Stimulated activated CD4-positive, alpha-beta T cell treated with anti-CD3 and anti-CD28 coated beads, Interleukin-1b, Interleukin-23, amount 100 ng/mL, for 48 hours (primary cell): ENCODE results near the gene SERINC5.
"Not testable (repeated sequence)": the region's sequence is repeated elsewhere in the genome, so short reads cannot be mapped to it uniquely, and the experiment has no call there.

Source experiments
- DNase-seq: peaks from one replicate; pipeline ENCODE4 v3.0.0-alpha.2; 2020

SERINC5 gene

DNA sequence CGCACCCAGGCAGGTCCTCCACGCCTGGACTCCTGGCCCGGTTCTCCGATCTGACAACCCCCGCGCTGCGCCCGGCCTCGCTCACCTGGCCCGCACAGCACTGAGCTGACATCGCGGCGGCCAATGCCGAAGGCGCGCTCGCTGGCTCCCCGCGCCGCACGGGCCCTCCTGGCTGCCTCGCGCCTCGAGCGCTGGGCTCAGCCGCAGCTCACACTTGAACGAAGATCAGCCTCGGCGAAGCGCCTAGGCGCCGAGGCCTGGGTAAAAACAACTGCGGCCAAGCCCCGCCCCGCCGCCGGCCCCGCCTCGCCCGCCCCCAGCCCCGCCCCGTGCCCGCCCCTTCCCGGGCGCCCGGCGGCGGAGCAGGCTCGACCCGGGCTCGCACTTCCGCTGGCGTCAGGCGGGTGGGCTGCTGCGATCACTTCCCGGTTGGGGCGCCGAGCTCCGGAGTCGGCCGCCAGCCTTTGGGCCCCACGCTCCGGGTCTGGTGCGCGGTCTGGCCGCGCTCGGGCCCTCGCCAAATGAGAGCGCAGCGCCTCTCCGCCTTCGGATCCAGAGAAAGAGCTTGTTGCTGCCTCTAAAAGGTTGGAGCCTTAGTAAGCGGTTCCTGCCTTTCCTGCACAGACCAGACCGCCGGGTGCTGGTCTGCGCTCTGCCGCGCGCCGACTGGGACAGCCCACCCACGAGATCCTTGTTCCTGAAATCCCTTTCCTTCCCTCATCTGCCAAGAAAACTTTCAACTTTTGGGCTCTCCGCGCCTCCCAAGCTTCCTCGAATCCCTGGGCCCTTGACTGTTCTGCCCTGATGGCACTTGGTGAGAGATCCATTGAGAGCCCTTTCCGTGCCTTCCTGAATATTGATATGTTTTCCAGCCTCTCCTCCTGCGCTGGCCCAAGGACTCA is at the start of gene SERINC5:
Gene SERINC5, minus strand, starts transcription at position 238 of the 902 bp plus-strand sequence. Its CDS starts 126 bp downstream, at position 112.
- peak; percentile 86 for DNase-seq

DNA sequence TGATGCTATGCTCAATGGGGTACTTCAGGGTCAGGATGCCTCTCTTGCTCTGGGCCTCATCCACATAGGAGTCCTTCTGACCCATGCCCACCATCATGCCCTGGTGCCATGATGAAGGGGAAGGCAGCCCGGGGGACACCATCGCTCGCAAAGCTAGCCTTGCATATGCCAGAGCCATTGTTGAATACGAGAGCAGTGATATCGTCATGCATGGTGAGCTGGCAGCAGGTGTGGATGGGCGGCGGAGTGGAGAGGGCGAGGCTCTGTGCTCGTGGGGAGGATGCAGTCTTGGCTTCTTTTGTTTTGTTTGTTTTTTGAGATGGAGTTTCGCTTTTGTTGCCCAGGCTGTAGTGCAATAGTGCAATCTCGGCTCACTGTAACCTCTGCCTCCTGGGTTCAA is 46.8 kb upstream of the SERINC5 start:
- no peak for DNase-seq

DNA sequence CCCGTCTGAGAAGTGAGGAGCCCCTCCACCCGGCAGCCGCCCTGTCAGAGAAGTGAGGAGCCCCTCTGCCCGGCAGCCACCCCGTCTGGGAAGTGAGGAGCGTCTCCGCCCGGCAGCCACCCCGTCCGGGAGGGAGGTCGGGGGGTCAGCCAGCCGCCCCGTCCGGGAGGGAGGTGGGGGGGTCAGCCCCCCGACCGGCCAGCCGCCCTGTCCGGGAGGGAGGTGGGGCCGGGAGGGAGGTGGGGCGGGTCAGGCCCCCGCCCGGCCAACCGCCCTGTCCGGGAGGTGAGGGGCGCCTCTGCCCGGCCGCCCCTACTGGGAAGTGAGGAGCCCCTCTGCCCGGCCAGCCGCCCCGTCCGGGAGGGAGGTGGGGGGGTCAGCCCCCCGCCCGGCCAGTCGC is 45.5 kb upstream of the SERINC5 start:
- not testable (repeated sequence) for DNase-seq

DNA sequence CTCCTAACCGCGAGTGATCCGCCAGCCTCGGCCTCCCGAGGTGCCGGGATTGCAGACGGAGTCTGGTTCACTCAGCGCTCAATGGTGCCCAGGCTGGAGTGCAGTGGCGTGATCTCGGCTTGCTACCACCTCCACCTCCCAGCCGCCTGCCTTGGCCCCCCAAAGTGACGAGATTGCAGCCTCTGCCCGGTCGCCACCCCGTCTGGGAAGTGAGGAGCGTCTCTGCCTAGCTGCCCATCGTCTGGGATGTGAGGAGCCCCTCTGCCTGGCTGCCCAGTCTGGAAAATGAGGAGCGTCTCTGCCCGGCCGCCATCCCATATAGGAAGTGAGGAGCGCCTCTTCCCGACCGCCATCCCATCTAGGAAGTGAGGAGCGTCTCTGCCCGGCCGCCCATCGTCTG is 44.9 kb upstream of the SERINC5 start:
- DNase-seq: not testable (repeated sequence)

DNA sequence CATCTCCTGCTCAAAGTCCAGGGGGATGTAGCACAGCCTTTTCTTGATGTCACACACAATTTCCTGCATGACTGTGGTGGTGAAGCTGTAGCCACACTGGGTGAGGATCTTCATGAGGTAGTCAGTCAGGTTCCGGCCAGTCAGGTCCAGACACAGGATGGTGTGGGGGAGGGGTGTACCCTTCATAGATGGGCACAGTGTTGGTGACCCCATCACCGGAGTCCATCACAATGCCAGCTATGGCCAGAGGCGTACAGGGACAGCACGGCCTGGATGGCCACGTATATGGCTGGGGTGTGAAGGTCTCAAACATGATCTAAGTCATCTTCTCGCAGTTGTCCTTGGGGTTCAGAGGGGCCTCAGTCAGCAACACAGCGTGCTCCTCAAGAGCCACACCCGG is 44.3 kb upstream of the SERINC5 start:
- no peak for DNase-seq

DNA sequence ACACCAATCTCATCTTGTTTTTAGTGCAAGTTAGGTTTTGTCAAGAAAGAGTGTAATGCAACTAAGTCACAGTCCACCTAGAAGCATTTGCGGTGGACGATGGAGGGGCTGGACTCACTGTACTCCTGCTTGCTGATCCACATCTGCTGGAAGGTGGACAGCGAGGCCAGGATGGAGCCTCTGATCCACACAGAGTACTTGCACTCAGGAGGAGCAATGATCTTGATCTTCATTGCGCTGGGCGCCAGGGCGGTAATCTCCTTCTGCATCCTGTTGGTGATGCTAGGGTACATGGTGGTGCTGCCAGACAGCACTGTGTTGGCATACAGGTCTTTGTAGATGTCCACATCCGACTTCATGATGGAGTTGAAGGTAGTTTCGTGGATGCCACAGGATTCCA is 43.8 kb upstream of the SERINC5 start:
- DNase-seq: no peak

DNA sequence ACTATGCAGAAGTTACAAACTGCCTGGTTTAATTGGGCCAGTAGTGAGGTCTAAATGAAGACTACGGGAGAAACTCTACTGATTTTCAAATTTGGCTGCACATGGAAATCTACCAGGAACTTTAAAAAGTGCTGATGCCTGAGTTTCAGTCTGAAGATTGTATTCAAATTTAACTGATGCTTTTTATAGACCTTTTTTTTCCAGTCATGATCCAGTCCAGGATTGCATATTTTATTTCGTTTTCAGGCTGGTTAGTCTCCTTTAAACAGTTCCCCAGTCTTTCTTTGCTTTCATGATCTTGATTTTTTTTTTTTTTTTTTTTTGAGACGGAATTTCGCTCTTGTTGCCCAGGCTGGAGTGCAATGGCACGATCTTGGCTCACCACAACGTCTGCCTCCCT is 40.3 kb upstream of the SERINC5 start:
- DNase-seq: no peak

DNA sequence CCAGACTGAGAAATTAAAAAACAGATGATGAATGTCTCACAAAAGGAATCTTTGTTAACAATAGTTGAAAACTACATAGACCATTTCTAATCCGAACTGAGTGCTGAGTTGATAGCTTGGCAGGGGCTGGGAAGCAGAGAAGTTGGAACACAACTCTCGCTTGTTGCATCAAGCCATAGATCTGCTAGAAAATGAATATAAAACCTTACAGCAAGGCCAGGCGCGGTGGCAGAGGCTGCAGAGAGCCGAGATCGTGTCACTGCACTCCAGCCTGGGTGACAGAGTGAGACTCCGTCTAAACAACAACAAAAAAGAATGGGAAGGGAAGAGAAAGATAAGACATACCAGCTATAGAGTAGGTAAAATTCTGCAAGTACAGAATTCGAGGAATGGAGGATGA is 35.9 kb upstream of the SERINC5 start:
- no peak for DNase-seq

DNA sequence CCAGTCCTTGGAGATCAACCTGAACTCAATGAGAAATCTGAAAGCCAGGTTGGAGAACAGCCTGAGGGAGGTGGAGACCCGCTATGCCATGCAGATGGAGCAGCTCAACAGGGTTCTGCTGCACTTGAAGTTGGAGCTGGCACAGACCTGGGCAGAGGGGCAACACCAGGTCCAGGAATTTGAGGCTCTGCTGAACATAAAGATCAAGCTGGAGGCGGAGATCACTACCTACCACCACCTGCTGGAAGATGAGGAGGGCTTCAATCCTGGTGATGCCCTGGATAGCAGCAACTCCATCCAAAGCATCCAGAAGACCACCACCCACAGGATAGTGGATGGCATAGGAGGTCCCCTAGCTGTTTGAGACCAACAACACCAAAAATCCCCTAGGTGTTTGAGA is 33.5 kb upstream of the SERINC5 start:
- no peak for DNase-seq

DNA sequence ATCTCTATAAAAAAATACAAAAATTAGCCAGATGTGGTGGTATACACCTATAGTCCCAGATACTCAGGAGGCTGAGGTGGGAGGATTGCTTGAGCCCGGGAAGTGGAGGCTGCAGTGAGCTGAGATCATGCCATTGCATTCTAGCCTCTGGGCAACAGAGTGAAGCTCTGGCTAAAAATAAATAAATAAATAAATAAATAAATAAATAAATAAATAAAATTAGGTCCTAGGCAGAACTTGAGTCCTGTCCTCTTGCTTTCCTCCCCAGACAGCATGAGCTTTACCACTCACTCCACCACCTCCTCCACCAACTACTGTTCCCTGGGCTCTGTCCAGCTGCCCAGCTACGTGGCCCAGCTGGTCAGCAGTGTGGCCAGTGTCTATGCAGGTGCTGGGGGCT is 32.3 kb upstream of the SERINC5 start:
- no peak for DNase-seq

DNA sequence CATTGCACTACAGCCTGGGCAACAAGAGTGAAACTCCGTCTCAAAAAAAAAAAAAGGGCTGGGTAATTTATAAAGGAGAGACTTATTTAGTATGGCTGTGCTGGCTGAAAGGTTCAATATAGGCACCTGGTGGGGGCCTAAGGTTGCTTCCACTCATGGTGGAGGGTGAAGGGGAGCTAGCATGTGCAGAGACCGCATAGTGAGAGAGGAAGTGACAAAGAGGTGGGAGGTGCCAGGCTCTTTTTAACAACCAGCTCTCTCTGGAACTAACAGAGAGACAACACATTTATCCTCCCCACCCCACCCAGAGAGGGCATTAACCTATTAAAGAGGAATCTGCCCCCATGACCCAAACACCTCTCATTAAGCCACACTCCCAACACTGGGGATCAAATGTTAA is 28.9 kb upstream of the SERINC5 start:
- peak; percentile 52 for DNase-seq

DNA sequence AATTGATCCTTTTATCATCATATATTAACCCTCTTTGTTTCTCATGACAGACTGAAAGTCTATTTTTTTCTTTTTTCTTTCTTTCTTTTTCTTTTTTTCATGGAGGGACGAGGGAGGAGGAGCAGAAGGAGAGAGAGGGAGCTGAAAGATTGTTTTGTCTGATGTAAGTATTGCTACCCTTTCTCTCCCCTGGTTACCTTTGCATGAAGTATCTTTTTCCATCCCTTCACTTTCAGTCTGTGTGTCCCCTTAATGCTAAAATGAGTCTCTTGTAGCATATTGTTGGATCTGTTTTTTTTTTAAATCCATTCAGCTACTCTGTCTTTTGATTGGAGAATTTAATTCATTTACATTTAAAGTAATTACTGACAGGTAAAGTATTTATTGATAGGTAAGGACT is 27.5 kb upstream of the SERINC5 start:
- no peak for DNase-seq

DNA sequence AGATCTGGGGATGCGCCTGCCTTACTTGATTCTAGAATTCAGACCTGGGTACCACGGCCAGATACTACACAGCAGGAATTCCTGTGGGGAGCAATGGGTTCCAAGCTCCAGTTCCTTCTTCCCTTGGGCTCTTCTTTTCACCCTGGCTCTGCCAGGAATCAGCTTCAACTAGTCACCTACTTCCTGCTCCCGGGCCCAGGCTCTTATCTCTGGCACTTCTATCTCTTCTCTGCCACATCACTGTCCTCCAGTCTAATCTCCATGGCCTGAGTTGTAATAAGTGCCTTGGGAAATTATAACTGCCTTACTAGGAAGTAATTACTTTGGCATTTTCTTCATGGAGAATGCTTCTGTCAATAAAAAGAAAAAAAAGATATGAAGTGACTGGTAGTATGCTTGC is 26.2 kb upstream of the SERINC5 start:
- no peak for DNase-seq

DNA sequence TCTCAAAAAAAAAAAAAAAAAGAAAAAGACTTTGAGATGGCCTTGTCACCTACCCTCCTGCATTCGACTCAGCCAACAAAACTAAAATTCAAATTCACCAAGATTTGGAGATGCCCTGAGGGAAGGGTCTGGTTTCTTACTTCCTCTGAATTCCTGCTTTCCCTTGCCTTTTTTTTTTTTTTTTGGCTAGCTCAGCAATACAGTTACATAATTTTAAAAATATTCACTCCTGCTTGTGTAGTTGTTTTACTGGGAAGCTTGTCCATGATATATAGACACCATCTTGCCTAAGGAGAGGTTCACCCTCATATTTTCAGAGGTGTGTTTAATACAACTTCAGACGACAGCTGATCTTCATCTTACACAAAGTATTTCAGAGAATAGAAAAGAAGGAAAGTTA is 21.3 kb upstream of the SERINC5 start:
- DNase-seq: no peak

DNA sequence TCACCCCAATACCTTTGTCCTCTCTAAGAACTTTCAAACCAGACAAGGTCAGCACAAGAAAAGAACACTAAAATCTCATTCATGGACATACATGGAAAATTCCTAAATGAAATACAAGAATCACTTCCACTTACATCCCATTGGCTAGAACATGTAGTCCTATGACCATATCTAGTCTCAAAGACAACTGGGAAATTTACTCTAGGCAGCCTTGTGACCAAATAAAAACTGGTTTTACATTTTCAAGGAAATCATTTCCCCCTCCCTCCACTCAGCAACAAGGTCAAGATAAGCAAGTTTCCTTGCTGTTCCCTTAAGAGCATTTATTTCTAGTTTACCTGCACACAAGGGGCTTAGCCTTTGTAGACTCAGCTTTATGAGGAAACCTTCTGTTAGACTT is 20.3 kb upstream of the SERINC5 start:
- DNase-seq: no peak

DNA sequence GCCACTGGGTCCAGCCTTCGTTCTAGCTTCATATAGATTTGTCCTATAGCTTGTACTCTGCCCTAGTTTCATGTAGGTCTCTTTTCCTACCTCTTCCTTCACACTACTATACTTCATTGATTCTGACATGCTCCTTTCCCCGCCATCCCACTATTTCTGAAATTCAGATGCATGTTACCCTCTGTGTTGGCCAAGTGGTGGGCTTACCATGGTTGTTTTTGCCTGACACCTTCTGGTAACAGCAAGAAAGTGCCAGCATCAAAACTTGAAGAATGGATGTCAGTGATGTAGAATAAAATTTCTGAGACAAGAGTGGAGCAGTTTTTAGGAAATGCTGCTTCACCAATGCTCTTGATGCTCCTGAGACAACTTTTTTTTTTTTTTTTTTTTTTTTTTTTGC is 19.5 kb upstream of the SERINC5 start:
- no peak for DNase-seq

DNA sequence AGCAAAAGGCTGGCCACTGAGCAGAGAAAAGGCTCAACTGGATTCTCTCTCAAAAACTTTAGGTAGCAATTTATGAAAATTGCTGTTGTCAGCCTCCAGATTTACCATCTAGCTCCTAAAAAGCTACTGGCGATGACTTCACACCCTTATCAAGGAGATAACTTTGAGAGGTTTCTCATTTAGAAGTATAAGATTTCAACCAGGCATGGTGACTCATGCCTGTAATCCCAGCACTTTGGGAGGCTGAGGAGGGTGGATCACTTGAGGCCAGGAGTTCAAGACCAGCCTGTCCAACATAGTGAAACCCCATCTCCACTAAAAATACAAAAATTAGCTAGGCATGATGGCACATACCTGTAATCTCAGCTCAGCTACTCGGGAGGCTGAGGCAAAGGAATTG is 14.7 kb upstream of the SERINC5 start:
- DNase-seq: not testable (repeated sequence)

DNA sequence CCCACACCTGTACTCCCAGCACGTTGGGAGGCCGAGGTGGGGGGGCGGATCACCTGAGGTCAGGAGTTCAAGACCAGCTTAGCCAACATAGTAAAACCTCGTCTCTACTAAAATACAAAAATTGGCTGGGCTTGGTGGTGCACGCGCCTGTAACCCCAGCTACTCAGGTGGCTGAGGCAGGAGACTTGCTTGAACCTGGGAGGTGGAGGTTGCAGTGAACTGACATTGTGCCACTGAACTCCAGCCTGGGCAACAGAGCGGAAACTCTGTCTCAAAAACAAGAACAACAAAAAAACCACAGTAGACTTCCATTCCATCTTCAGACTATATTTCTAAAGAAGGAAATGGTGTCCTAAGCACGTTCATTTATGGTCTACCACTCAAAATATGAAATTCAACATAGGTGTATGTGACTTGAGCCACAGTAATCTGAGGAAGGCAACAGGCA is 14.2 kb upstream of the SERINC5 start:
- no peak for DNase-seq

DNA sequence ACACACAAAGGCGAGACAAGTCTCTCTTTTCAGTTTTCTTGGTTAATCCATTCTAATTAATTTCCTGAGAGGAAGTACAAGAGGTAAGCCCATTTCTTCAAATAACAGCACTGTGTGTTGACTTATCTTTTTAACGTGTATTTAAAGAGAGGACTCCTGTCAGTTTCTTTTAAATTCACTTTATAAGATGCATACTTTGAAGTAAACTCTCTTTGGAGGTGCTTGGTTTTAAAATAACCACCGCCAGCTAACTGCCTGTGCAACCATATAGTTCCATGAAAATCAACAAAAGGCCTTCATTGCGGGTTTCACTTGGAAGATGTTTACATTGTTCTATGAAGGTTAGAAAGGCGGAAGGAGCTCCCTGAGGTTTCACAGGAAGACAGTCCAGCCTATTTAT is 13.1 kb upstream of the SERINC5 start:
- DNase-seq: no peak

DNA sequence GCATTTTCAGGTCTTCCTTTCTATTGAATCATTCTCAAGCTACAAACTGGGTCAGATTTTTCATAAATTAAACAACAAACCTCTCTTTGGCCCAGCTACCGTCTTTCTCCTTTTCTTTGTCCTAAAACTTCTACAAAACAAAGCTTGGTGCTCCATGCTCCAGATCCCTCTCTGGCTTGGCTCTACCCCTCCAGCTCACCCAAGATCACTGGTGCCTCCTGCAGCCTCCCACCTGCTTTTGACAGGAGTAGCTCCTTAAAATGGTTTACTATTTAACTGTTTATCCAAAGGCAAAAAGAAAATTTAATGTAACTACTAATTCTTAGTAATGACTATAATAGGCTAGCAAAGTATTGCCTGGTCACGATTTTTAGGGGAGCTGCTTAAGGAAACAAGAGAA is 10.7 kb upstream of the SERINC5 start:
- DNase-seq: no peak

DNA sequence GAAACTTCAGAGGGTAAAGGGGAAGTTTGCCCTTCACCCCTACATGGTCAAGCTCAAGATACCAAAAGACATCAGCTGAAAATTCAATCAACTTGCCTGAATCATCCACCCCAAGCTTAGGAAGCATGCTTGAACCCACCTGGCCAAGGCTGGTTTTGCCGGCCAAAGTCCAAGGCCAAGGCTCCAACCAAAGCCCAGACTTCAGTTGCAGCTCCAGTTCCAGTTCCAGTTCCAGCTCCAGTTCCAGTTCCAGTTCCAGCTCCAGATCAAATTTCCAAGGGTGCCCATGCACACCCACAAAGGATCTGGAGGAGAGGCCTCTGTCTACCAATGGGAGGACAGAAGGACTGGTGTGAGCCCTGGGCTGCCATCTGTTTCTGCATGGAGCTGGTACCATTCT is 4.6 kb upstream of the SERINC5 start:
- DNase-seq: no peak

DNA sequence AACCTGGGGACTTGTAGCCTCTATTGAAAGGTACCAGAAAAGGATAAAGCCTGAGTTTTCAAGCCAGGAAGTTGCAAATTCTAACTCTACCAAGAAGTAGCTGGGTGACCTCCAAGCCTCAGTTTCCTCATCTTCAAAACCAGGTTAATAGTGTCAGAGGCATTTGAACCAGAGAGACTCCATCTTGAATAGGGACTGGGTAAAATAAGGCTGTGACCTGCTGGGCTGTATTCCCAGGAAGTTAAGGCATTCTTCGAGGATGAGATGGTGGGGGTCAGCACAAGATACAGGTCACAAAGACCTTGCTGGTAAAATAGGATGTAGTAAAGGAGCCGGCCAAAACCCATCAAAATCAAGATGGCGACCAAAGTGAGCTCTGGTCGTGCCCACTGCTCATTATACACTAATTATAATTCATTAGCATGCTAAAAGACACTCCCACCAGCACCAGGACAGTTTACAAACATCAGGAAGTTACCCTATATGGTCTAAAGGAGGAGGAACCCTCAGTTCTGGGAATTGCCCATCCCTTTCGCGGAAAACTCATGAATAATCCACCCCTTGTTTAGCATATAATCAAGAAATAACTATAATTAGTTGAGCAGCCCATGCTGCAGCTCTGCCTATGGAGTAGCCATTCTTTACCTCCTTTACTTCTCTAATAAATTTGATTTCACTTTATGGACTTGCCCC is 3.8 kb upstream of the SERINC5 start:
- no peak for DNase-seq

DNA sequence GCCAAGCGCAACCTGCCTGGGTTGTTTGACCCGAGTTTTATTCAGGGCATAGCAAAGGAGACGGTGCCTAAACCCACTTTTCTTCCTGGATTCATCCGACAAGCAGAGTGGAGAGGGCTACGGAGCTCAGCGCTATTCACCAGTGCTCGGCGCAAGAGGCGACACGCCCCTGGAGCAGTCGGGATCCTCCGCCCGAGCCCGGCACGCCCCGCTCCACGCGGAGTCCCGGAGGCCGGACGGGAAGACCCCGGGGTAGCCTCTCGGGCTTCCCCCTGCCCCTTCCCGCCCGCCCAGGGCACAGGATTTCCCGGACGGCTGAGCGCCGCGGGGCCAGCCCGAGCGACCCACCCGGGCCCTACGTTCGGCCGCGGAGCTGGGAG is 427 bp downstream of the SERINC5 start:
- peak; percentile 62 for DNase-seq

DNA sequence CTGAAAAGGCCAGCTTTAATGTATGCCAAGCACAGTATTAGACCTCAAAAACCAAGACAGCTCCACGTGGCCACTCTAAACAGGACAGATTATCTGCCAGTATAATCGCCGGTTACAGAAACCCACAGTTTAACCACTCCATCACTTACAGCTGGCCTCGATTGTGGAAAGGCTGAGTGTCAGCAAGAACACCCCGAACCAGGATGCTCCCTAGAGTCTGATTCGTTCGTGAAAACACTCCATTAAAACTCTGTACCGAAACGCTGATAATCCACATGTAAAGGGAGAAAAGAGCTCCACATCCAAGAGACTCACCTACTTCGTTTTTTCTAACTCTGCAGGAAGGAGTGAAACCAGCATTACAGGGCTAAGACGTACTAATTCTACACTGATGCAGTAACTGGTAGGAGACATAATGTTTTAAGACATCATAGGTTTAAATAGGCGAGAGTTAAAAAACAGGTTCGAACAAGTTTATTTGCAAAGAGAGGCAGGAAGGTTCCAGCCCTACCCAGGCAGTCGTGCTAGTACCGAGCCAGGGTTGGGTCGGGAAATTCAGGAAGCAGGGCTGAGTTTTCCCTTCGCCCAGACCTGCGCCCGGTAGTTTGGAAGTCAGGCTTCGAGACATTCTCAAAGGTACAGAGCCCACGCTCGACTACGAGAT is 949 bp downstream of the SERINC5 start:
- DNase-seq: no peak
